Activated T-cell treated with anti-CD3 and anti-CD28 coated beads for 48 hours (primary cell): Measurements from ENCODE around the gene TMEM243.
A peak's percentile ranks its signal among the peaks of the same experiment; 100 is the strongest.
"Not testable (repeated sequence)": the region's sequence is repeated elsewhere in the genome, so short reads cannot be mapped to it uniquely, and the experiment has no call there.

Experiments
- DNase-seq: peaks from one replicate; pipeline ENCODE4 v3.0.0-alpha.2; 2020; ENCODE audit warnings: low read depth

Gene TMEM243

GRCh38 chr7:87219545-87220025 lies at the start of gene TMEM243:
Gene TMEM243, minus strand, starts transcription at chr7:87219732. Its CDS starts 229 bp downstream, at chr7:87219503.
- peak; percentile 73 for DNase-seq

GRCh38 chr7:87267239-87267900 lies 47.8 kb upstream of the TMEM243 start:
- DNase-seq: no peak

GRCh38 chr7:87263537-87263936 lies 44.0 kb upstream of the TMEM243 start:
- DNase-seq: no peak

- no peak for DNase-seq
Observed at GRCh38 chr7:87253589-87254087, 34.1 kb upstream of the TMEM243 start.

GRCh38 chr7:87245671-87246070 lies 26.1 kb upstream of the TMEM243 start:
- DNase-seq: not testable (repeated sequence)

GRCh38 chr7:87238464-87239051 lies 19.0 kb upstream of the TMEM243 start:
- not testable (repeated sequence) for DNase-seq

GRCh38 chr7:87234949-87235348 lies 15.4 kb upstream of the TMEM243 start:
- no peak for DNase-seq

- no peak for DNase-seq
Observed at GRCh38 chr7:87231711-87232110, 12.2 kb upstream of the TMEM243 start.

- DNase-seq: no peak
Observed at GRCh38 chr7:87231258-87231657, 11.7 kb upstream of the TMEM243 start.

- DNase-seq: no peak
Observed at GRCh38 chr7:87226495-87226894, 7.0 kb upstream of the TMEM243 start.

- DNase-seq: no peak
Observed at GRCh38 chr7:87225696-87226095, 6.2 kb upstream of the TMEM243 start.

- DNase-seq: no peak
Observed at GRCh38 chr7:87223666-87224065, 4.1 kb upstream of the TMEM243 start.

- no peak for DNase-seq
Observed at GRCh38 chr7:87220734-87221215, 1.2 kb upstream of the TMEM243 start.

GRCh38 chr7:87220026-87220733 lies 648 bp upstream of the TMEM243 start:
- peak; percentile 84 for DNase-seq

- DNase-seq: peak; percentile 27
Observed at GRCh38 chr7:87218796-87219544, 562 bp downstream of the TMEM243 start.

- no peak for DNase-seq
Observed at GRCh38 chr7:87217983-87218653, 1.4 kb downstream of the TMEM243 start.

GRCh38 chr7:87216701-87217508 lies 2.6 kb downstream of the TMEM243 start:
- peak; percentile 31 for DNase-seq

- no peak for DNase-seq
Observed at GRCh38 chr7:87215046-87215445, 4.5 kb downstream of the TMEM243 start.

GRCh38 chr7:87213811-87214210 lies 5.7 kb downstream of the TMEM243 start:
- DNase-seq: no peak

- no peak for DNase-seq
Observed at GRCh38 chr7:87213252-87213651, 6.3 kb downstream of the TMEM243 start.

- DNase-seq: no peak
Observed at GRCh38 chr7:87212498-87212897, 7.0 kb downstream of the TMEM243 start.
